GM12874 (cell line): Measurements from ENCODE around the gene VTI1A.
A peak's percentile ranks its signal among the peaks of the same experiment; 100 is the strongest.

Source experiments
- TF ChIP-seq, protein P1 (sequence below): IDR thresholded peaks from 2 replicates; pipeline ENCODE4 v1.5.1; 2011; ENCODE audit warnings: low read depth, mild to moderate bottlenecking, control low read depth, low read length, moderate library complexity; ENCODE audit not compliant: insufficient read depth

VTI1A gene

DNA sequence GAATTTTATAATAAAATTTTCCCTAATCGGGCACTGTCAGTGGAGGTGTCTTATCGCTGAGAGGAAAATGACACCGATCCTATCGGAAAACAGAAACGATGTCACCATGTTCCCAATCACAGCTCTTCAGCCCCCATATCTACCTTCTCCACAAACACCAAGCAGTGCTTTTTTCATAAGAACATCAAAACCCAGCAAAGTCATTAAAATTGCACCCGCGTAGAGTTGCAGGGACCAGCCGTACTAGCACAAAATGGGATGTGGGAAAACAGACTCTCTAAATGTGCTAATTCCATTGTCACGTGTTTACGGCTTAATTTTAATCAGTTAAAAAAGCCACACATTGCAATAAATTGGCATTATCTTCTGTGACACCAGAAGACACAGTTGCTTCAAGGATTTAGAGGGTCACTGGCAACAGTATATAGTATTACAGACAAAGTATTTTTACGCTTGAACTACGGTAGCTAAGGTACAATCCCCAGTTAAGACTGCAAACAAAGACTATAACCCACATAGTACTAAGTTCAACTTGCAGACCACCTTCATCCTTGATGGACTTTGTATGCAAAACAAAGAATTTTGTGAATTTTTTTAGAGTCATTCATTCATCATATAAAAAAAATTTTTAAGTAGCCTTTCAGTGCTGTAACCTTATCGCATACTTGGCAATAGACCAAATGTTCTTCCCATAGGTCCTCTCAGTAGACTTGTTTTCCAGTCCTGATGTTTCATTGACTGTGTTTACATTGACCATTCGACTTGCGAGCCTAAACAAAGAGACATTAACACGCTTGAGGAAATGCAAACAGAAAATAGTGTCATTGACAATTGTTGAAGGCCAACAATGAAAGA, 116.0 kb downstream of the VTI1A start:
- TF ChIP-seq, protein P1, sequence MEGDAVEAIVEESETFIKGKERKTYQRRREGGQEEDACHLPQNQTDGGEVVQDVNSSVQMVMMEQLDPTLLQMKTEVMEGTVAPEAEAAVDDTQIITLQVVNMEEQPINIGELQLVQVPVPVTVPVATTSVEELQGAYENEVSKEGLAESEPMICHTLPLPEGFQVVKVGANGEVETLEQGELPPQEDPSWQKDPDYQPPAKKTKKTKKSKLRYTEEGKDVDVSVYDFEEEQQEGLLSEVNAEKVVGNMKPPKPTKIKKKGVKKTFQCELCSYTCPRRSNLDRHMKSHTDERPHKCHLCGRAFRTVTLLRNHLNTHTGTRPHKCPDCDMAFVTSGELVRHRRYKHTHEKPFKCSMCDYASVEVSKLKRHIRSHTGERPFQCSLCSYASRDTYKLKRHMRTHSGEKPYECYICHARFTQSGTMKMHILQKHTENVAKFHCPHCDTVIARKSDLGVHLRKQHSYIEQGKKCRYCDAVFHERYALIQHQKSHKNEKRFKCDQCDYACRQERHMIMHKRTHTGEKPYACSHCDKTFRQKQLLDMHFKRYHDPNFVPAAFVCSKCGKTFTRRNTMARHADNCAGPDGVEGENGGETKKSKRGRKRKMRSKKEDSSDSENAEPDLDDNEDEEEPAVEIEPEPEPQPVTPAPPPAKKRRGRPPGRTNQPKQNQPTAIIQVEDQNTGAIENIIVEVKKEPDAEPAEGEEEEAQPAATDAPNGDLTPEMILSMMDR = no peak

DNA sequence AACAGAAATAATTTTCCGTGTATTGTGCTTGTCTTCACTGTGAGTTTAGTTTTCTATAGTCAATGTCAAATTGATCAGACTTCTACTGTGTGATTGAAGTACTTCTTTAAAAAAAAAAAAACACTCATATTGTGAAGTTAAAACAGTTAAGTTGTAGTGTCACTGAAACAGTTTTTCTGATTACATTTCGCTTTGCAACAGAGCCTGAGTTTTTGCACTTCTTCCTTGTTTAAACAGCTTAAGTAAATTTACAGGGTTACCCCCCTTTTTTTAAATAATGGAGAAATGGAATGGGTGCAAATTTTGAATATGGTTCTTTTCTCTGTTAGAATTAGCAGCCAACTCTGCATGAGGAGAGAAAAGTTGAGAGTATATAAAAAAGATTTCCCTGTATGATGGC, 117.3 kb downstream of the VTI1A start:
- TF ChIP-seq, protein P1 = no peak

DNA sequence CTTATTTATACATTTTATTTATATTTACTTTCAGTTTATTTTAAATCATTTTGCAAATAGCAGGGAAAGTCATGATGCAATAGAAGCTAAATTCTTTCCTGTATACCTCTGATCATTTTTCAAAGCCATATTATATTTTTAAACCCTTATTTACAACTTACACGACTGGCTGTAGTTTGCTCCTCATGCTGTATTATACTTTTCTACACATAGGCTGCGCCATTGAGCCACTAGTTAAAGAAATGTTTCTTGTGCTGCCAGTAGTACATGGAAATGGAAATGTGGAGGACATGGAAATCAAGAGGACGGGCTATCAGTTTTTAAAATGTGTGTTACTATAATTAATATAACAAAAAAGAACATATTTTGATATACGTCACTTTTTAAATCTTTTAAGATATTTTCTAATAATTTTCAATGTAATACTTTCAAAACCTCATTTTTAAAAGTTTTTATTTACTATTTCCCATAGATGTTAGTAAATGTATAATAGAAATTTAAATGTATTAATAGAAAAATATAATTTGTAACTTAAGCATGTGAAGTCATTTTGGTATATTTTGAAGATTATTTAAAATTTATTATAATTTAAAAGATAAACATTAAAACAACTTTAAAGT, 118.5 kb downstream of the VTI1A start:
- TF ChIP-seq, protein P1 = peak; percentile 34; the same call in 1 of the 2 replicates

DNA sequence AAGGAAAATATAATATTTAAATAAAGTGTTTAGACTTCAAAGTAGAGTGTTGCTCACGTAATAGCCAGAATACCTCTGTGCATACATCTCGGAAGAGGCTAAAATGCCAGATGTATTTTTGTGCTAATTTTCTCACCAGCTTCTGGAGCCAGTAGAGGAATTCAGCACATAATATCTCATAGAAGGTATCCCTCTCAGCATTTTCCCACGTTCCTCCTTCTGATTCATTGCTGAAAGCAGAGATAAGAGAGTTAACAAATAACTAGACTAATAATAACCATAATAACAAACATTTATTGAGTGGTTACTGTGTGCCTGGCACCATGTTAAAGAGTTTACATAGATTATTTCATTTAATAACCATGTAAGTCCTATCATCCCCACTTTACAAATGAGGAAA, 123.6 kb downstream of the VTI1A start:
- TF ChIP-seq, protein P1 = no peak

DNA sequence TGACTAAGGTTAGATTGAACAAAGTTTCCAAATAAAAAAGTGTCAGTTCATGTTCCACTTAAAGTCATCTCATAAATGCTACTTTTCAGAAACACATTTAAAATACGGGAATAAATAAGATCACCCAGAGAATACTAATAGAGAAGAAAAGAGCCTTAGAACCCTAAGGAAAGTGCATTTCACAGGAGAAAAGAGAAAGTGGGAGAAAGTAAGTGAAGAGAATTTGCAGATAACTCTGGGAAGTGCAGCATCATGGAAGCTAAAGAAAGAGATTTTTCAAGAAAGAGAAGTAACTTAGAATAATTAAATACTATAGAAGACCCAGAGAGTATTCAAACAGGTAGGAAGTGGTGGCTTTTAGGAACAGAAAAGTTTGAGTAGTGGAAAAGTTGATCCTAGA, 132.6 kb downstream of the VTI1A start:
- TF ChIP-seq, protein P1 = no peak

DNA sequence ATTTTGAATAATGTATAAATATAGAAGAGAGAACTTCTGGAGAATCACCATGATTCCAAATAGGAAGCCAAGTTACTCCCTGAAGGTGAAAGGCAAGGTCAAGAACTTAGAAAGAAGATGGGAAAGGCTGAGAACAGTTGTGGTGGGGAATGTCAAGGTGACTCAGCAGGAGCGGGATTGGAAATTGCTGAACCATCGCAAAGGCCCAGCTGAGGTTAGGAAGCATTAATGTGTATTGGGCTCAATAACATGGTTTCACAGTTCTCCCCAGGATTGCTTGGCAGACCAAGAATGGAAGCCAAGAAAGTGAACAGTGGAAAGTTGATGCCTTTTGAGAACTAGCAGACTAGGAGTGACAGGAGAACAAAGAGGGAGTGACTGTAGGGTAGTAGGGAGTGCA, 133.3 kb downstream of the VTI1A start:
- TF ChIP-seq, protein P1 = no peak

DNA sequence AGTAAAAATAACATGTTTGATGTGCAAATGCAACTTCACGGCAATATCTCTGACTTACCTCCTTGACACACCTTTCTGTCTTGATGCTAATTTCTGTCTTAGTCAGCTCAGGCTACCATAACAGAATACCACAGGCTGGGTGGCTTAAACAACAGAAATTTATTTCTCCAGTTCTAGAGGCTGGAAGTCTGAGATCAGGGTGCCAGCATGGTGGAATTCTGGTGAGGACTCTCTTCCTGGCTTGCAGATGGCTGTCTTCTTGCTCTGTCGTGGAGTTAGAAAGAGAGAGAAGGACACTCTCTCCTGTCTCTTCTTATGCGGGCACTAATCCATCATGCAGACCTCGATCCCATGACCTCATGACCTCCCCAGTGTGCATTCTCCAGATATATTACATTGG, 134.9 kb downstream of the VTI1A start:
- TF ChIP-seq, protein P1 = no peak
